Measurements from ENCODE around the gene PPP2R5C. TPM values are rescaled to one million over a fixed set of nuclear protein-coding genes. Genes with fewer than 3 reads are reported as not detected.
"Not testable (repeated sequence)": the region's sequence is repeated elsewhere in the genome, so short reads cannot be mapped to it uniquely, and the experiment has no call there.

PPP2R5C gene
- total RNA-seq, 1 donor, result 114 TPM

DNA sequence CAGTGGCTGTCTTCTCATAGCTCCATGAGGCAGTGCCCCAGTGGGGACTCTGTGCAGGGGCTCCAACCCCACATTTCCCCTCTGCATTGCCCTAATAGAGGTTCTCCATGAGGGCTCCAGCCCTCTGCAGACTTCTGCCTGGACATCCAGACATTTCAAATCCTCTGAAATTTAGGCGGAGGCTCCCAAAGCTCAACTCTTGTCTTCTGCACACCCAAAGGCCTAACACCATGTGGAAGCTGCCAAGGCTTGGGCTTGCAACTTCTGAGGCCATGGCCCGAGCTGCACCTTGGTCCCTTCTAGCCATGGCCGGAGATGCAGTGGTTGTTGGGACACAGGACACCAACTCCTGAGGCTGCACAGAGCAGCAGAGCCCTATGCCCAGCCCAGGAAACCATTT is 20.5 kb upstream of the PPP2R5C start:
- TF ChIP-seq, protein P1, sequence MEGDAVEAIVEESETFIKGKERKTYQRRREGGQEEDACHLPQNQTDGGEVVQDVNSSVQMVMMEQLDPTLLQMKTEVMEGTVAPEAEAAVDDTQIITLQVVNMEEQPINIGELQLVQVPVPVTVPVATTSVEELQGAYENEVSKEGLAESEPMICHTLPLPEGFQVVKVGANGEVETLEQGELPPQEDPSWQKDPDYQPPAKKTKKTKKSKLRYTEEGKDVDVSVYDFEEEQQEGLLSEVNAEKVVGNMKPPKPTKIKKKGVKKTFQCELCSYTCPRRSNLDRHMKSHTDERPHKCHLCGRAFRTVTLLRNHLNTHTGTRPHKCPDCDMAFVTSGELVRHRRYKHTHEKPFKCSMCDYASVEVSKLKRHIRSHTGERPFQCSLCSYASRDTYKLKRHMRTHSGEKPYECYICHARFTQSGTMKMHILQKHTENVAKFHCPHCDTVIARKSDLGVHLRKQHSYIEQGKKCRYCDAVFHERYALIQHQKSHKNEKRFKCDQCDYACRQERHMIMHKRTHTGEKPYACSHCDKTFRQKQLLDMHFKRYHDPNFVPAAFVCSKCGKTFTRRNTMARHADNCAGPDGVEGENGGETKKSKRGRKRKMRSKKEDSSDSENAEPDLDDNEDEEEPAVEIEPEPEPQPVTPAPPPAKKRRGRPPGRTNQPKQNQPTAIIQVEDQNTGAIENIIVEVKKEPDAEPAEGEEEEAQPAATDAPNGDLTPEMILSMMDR (IDR thresholded peaks at IDR 0.05; ENCODE audit: insufficient read depth, low read depth, low read length), result no peak
- no peak for DNase-seq (ENCODE audit: low read depth)
- H3K4me3 ChIP-seq (ENCODE audit: low read depth, low read length), result no peak overlapping the region

DNA sequence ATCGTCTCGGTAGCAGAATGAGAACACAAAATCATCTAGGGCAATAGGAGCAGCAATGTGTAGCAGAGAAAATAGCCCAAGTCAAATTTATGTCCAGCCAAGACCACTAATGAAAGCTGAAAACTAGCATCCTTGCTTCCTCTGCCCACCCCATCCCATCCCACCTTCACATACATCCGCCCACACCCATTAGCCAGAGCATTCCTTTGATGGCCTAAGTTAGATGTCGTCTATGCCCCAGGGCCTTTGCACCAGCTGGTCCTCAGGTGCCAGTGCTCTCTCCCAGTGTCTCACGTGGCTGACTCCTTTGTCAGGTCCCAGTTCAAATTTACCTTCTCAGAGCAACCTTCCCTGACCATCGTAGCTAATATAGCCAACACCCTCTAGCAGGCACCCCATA is 17.8 kb upstream of the PPP2R5C start:
- no peak overlapping the region for H3K4me3 ChIP-seq (ENCODE audit: low read depth, low read length)
- no peak for DNase-seq (ENCODE audit: low read depth)
- TF ChIP-seq, protein P1 (IDR thresholded peaks at IDR 0.05; ENCODE audit: insufficient read depth, low read depth, low read length), result no peak

DNA sequence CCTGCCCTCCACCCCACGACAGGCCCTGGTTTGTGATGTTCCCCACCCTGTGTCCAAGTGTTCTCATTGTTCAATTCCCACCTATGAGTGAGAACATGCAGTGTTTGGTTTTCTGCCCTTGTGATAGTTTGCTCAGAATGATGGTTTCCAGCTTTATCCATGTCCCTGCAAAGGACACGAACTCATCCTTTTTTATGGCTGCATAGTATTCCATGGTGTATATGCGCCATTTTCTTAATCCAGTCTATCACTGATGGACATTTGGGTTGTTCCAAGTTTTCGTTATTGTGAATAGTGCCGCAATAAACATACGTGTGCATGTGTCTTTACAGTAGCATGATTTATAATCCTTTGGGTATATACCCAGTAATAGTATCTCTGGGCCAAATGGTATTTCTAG is 17.1 kb upstream of the PPP2R5C start:
- DNase-seq (ENCODE audit: low read depth); H3K4me3 ChIP-seq (ENCODE audit: low read depth, low read length): not testable (repeated sequence)

DNA sequence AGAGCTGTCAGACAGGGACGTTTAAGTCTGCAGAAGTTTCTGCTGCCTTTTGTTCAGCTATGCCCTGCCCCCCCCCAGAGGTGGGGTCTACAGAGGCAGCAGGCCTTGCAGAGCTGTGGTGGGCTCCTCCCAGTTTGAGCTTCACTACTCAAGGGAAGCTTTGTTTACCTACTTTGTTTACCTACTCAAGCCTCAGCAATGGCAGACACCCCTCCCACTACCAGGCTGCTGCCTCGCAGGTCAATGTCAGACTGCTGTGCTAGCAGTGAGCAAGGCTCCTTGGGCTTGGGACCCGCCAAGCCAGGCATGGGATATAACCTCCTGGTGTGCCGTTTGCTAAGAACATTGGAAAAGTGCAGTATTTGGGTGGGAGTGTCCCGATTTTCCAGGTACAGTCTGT is 11.8 kb upstream of the PPP2R5C start:
- not testable (repeated sequence) for DNase-seq (ENCODE audit: low read depth); H3K4me3 ChIP-seq (ENCODE audit: low read depth, low read length)

DNA sequence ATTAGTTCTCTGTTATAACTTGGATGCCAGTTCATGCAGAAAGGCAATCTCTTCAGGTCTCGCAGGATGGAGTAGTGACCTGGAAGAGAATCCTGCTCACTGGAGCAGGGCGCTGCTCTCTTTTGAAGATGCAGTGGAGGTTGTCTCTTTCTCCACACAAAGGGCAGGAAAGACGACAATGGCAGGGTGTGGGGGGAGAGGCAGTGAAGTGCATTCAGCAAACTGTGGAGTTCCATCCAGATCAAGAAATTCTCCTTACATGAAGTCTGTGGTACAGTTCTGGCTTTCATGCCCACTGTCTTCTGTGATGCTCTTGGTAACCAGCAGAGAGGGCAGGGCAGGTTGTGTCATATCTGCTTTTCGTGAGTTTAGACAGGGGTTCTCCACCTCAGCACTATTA is 6.6 kb upstream of the PPP2R5C start:
- no peak for DNase-seq (ENCODE audit: low read depth)
- H3K4me3 ChIP-seq (ENCODE audit: low read depth, low read length), result no peak overlapping the region
- TF ChIP-seq, protein P1 (IDR thresholded peaks at IDR 0.05; ENCODE audit: insufficient read depth, low read depth, low read length), result no peak

DNA sequence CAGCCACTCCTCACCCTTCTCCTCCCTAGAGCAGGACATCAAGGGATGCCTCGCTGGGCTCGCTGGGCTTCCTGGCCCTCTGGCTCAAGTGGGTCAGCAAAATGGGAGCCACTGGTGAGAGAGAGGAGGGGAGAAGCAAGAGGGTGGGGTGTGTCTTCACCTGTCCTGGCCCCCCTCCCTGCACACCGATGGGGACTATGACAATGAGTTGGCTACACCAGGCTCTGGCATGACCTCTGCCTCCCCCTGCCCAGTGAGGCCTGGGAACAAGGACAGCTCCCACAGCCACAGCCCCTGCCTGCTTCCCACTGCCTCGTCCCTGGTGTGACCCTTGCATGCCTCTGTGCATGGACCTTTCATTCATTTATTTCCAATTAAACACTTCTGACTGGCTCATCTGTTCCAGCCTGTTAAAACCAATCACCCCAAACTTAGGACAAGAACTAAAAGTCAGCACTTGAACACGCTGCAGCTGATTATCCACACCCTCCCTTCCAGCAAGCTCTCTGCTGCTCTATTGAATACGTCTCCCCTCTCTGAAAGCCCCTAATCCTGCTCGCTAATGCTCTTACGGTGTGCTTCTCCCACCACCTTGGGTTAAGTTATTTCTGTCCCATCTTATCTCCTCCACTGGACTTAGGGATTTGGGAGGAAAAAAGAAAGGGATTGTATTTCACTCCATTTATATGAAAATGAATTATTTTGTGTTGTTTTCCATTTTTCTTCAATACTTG is 5.8 kb upstream of the PPP2R5C start:
- no peak overlapping the region for H3K4me3 ChIP-seq (ENCODE audit: low read depth, low read length)
- TF ChIP-seq, protein P1 (IDR thresholded peaks at IDR 0.05; ENCODE audit: insufficient read depth, low read depth, low read length), result no peak
- DNase-seq (ENCODE audit: low read depth), result no peak

DNA sequence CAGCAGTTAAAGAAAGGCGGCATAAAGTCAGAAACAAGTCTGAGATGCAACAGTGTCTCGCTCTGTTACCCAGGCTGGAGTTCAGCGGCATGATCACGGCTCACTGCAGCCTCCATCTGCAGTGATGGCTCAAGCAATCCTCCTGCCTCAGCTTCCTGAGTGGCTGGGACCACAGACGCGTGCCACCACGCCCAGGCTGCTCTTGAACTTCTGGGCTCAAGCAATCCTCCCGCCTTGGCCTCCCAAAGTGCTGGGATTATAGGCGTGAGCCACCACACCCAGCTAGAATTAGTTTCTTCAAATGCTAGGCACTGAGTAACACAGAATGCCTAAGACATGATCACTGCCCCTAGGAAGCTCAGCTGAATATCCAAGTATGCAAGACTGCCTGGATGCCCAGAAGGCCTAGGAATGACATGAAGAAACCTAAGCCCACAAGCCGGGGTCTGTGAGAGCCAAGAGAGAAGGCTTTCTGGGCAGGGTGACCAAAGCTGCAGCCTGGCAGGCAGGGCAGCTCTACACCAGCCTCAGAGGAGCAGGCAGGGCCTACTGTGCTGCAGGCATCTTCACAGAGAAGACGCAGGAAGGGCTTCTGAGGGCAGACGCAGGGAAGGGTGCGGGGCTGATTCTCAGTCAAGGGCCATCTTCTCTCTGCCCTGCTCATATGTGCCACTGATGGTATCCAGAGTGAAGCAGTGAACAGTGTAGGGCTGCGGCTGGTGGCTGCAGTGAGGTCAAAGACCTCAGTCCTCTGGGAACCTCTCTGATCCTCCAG is 4.3 kb upstream of the PPP2R5C start:
- TF ChIP-seq, protein P1 (IDR thresholded peaks at IDR 0.05; ENCODE audit: insufficient read depth, low read depth, low read length), result no peak
- no peak for DNase-seq (ENCODE audit: low read depth)

DNA sequence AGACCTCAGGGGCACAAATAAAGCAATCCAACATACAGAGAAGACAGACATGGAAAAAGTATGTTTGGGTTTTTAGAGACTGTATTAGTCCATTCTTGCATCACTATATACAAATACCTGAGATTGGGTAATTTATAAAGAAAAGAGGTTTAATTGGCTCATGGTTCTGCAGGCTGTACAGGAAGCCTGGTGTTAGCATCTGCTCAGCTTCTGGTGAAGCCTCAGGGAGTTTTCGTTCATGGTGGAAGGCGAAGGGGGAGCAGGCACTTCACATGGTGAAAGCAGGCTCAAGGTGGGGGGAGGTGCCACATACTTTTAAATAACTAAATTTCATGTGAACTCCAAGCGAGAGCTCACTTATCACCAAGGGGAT is 3.7 kb upstream of the PPP2R5C start:
- no peak overlapping the region for H3K4me3 ChIP-seq (ENCODE audit: low read depth, low read length)
- DNase-seq (ENCODE audit: low read depth), result no peak
- TF ChIP-seq, protein P1 (IDR thresholded peaks at IDR 0.05; ENCODE audit: insufficient read depth, low read depth, low read length), result no peak

More for the DNA sequence above, 4.3 kb upstream of the PPP2R5C start:
- H3K4me3 ChIP-seq (ENCODE audit: low read depth, low read length), result no peak overlapping the region
